ENCODE results near the gene MFAP3L.
A peak's percentile ranks its signal among the peaks of the same experiment; 100 is the strongest.
"Not testable (repeated sequence)": the region's sequence is repeated elsewhere in the genome, so short reads cannot be mapped to it uniquely, and the experiment has no call there.

MFAP3L gene

DNA sequence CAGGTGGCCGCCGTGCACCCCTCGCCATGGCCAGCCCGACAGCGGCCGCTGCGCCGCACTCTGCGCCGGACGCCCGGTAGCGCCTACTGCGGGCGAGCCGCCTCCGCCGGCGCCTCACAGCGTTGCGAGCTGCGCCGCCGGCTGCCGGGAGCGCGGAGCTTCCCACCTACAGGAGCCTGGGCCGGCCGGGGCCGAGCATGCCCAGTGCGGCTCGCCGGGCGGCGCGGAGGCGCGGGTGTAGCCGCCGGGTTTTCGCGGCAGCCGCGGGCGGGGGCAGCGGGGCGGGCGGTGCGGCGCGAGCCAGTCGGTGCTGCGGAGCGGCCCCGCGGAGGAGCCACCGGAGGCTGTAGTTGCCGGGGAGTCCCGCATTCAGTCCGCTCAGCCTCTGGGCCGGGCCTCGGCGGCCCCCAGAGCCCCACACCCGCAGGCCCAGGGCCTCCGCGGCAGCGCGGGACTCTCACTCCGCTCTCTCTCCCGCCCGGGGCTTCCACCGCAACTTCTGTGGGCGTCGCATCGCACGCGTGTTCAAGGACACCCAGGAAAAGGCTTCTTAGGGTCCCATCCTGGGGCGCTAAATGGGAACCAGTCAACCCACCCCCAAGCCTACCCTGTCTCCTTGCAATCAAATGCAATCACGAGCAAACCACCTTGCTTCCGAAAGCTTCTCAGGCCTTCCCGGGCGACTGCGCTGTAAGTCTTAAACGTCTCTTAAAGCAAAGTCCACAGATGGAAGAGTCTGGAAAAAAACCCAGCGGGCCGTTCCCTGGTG lies at the start of gene MFAP3L:
TSS of gene MFAP3L (minus strand) at position 143 of the 769 bp plus-strand sequence. CDS start 20,518 bp downstream, outside the sequence.
- FAIRE-seq = no peak

DNA sequence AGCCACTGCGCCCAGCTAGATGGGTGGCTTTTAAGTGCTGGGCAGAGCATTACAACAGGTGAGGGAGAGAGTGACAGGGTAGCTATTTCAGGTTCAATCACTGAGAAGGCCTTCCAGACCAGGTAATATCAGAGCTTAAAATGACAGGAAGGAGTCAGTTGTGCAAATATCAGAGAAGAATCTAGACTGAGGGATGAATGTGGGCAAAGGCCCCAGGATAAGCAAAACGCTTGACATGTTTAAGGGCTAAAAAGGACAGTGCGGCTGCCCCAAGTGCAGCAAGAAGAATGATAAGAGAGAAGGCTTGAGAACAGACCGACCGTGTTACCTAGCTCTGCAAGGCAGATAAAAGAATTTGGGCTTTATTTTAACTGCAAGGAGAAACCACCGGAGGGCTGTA lies 45.0 kb upstream of the MFAP3L start:
- FAIRE-seq = no peak

DNA sequence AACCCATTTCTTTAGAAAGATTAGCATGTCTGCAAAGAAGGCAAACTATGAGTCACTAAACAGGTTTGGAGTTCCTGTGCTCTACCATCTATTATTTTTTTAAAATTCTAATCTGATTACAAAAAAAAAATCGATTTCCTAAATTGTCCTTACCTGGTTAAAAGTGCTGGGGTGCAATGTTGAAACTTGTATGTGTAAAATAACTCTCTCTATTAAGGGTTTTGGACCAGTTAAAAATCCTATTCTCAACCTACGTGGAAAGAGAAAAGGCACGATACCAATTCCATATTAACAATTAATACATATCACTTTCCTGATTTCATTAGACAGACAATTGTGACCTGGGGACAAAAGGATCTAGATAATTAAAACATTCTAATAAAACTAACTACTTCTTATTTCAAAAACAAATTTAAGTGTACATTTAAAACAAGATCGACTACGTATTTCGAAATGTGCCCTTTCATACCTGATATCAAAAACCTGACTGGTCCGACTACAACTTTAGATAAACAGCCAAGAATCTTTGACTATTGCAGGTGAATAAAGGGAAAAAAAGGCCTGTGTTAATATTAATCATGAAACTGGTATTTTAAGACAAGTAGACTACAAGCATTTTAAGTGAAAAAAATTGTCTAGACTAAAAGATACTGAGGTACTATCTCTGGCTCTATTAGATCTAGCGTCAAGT lies 42.4 kb upstream of the MFAP3L start:
- FAIRE-seq = no peak

DNA sequence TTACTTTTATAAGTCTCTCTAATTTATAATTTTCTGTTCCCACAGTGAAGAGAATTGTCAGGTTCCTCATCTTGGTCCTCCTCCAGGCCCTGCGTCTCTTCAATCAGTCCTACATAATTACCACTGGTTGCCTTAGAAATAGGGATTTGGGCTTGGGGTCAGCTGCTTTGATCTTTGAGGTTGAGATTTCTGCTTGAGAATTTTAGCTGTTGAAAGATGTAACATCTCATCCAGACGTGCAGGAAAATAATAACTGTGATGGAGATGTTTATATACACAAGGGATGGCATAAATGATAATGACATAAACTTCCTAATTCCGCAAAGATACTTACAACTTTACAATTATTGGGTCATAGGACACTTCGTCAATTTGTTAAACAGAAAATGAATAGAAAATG lies 33.2 kb upstream of the MFAP3L start:
- FAIRE-seq = no peak

DNA sequence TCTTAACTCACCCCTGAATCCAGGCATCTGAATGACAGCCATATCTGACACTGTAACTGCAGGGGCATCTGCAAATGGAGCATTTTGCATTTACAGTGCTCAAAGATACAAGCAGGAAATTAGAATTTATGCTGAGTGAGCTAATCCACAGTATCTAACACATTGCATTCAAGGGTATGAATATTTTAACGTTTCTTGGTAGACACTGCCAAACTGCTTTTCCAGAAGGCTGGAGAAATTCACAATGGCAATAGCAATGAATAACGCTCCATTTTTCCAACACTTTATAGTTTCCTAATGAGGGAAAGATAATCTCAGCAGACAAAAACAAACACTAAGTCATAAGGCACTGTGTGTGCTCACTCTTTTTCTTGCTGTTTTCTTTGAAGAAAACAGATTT lies 32.6 kb upstream of the MFAP3L start:
- FAIRE-seq = no peak

DNA sequence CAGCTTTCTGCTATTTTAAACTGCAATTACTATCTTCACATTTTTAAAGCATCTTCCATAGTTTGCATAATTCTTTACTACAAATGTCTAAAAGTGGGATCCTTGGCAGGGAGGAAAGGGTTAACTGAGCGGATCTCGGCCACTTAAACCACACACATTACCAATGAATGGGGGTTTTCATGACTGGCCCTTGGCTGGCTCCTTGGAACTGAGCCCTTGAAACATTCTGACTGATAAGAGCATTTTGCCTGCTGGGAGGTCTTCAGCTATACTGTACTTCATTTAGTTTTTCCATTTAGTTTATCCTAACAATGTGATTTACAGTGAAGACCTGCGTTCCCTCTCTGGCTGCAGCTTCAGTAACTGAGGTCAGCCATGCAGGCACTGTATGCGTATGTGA lies 31.7 kb upstream of the MFAP3L start:
- FAIRE-seq = no peak

DNA sequence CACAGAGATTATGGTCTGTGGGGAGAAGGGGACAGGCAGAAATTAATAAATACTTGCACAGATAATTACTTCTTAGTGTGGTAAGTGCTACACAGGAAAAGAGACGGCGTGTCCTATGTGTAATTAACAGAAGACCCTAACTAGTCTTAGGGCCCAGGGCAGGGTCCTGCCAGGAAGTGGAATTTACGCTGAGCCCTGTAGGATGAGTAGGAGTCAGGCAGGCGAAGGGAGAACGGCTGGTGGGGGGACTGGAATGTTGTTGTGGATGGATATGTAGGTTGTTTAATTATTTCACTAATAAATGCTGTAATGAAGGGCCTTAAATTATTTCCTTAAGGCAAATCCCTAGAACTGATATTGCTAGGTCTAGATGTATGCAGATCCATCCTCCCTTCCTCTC lies 26.7 kb upstream of the MFAP3L start:
- FAIRE-seq = no peak

DNA sequence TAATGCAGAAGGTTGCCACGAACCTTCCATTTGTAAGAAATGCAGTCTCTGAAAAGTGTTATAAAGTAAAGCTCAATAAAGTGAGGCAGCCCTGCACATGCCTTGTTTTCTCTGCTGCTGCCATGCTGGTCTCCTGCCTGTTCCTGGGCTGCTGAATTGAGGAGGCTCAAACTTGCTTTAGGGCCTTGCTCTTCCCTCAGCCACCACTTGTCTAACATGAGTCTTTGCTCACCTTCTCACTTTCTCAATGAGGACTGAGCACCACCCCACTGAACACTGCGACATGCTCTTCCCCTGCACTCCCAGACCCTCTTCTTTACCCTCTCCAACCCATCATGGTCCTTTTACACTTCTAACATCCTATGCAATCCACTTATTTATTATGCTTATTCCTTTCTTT lies 25.2 kb upstream of the MFAP3L start:
- FAIRE-seq = no peak

DNA sequence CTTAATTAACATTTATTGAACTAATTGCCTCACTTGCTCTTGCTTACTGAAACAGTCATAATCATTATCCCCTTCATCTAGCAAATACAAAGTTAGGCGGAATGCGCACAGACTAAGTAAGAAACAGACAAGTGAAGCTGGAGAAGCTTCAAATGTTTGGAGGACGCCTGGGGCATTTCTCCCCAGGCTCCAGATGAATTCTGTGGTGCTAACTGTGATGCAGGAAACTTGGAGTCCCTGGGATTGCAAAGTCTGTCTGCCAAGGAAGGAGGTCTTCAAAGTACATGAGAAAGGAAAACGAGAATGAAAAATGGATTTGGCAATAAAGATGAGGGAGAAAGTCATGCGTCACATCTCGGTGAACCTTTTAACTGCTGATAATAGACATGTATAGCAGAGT lies 23.6 kb upstream of the MFAP3L start:
- FAIRE-seq = no peak

DNA sequence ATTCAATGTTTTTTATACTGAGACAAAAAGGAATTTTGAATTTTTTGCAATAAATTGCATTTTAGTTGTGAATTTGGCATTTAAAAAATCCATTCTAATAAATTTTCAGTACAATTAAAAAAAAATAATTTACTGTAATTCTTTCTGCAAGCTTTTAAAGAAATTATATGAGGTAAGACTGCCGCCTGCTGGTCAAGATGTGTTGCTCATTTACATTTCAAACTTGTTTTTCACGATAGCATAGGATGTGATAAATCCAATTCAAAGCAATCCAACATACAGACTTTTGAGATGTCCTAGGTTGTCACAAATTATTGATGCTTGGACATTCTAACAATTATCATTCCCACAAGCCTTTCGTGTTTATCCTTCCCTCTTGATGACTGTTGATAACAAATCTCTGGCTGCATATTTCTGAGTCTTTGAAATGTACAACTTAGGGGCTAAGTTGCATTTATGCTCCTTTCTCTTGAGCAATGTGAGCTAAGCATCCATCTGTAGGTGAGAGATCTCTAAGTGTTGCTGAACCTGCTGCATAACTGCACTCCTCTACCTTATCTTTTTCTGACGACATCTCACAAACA lies 21.7 kb upstream of the MFAP3L start:
- FAIRE-seq = peak; percentile 95

DNA sequence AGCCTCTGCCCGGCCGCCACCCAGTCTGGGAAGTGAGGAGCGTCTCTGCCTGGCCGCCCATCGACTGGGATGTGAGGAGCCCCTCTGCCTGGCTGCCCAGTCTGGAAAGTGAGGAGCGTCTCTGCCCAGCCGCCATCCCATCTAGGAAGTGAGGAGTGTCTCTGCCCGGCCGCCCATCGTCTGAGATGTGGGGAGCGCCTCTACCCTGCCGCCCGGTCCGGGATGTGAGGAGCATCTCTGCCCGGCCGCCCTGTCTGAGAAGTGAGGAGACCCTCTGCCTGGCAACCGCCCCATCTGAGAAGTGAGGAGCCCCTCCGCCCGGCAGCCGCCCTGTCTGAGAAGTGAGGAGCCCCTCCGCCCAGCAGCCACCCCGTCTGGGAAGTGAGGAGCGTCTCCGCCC lies 20.0 kb upstream of the MFAP3L start:
- not testable (repeated sequence) for FAIRE-seq

DNA sequence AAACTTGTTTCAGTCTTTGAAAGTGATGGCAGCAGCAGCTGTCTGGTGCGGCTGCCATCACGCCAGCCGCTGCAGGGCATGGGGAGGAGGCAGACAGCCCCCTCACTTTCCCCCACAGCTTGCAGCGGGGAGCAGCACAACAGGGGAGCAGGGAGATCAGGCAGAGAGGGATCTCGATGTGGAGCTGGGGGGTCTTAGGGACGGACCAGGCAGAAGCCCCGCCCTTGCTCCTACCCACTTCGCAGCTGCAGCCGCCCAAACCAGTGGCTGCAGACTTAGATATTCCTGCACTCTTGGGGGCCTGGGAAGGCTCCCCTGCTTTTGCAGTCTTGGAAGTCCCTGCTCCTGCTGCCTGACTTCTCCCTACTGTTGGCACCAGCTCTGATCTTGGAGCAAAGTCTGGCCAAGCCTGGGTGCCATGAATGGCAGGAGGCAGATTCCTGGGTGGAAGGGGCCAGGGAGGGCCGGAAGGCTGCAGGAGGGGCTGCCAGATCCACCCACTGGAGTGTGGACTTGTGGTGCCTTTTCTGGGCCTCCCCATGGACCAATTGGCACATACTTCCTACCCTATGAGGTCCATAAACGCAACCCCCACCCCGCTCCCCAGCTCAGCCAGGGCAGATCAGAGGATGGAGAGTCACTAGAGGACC lies 14.0 kb upstream of the MFAP3L start:
- no peak for FAIRE-seq

DNA sequence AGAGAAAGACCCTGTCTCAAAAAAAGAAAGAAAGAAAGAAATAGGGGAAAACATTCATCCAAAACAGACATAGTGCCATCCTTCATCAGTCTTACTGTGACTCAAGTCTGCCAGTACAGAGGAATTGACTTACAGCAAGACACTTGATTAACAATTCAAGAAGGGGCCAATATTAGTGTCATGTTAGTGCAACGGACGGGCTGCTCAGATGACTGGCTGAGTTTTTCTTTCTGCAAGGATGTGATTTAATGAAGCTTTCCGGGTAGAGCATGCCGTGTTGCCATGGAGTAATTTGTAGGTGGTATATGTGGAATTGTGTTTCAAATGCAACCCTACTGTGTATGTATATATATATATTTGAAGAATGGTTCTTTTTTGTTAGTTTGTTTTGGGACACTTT lies 12.6 kb upstream of the MFAP3L start:
- no peak for FAIRE-seq

DNA sequence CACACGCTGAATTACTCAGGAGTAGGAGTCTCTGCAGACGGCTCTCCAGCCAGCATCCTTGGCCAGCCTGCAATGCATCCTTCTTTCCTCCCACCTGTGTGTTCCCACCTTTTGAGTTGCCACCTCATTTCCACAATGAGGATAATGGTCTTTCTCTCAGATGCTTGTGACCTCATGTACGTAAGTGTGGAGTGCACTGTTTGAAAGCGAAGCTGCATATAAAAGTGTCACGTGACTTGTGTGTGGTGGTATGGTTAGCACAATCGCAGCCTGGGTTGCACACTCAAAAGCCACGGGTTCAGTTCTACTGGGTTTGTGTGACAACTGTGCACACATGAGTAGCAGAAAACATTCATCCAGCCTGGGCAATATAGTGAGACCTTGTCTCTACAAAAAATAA lies 12.0 kb upstream of the MFAP3L start:
- FAIRE-seq = no peak

DNA sequence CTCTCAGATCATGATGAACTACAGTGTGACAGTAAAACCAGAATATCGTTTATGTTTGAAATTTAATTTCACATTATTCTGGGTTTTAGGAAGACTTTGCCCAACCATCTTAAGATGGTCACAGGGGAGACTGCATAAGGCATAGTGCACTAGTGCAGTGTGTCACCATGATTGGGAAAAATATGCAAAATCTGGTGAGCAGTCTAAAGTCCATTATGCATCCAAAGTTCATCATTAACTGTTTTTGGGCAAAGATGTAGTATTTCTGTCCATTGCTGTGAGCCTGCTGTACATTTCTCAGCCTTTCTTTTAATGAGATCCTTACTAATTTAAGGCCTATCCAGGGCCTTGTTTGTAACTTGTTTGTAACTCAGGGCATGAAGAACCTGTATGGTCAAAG lies 11.3 kb upstream of the MFAP3L start:
- no peak for FAIRE-seq

DNA sequence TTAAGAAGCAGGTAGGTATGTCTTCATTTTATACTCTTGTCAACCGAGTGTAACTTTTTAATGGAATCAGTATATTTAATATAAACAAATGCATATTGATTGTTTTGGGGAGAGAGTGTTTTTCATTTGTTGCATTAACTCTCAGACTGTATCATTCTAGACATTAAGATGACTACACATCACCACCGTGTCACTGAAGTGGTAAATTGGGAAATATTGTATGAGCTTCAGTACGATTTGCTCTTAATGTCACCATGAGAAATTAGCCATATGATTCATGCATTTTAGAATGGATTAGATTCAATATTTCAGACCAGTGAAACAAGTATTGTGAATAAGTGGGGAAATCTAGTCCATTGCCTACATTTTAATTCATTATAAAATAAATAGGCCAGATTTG lies 9.7 kb upstream of the MFAP3L start:
- no peak for FAIRE-seq

DNA sequence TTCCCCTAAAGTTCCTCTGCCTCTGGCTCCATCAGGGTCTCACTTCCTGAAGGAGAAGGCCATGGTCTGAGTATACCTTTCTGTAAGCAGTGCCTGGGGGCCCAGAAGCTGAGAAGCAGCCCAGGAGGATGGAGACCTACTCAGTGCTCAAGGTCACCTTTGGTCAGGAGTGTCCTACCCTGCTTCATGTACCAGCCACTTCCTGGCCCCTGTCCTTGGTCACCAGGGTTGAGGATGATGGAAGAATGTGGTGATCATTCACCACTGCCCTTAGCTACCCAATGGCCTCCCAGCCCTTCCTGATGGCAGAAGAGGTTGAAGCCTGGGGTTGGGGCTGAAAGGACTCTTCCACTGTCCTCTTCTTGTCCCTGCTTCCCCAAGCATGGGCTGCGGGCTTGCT lies 9.0 kb upstream of the MFAP3L start:
- FAIRE-seq = no peak

DNA sequence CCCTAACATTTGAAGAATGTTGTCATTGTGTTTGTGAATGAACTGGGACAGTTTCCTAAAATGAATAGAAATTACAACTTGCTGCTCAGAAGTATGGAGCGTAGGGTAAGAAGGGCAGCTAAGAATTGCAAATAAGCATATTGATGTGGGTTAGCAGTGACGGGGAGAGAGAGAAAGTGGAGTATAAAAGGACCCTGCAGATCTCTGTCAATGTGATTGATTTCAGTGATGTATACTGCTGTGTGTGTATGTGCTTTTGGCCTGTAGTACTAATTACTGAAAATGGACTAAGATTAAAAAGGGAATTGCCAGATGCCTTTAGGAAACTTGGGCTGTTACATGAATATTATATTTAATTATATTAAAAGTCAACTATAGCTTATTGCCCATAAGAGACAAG lies 7.8 kb upstream of the MFAP3L start:
- no peak for FAIRE-seq

DNA sequence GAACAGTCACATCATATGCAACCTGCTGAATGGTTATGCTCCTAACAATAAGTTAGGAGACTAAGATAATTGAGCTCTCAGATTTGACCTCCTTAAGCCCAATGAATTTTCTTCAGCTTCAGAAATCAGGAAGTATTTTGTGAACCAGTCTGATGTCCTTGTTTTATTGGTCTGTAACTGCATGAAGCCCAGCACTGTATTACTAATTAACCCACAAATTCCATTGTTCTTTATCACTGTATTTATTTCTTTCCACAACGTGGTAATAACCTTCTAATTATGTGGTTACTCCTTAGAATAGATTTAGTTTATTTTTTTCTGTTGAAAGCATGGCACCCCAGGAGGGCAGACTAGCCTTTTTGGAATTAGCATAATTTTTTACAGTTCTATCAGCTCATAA lies 3.9 kb upstream of the MFAP3L start:
- no peak for FAIRE-seq

DNA sequence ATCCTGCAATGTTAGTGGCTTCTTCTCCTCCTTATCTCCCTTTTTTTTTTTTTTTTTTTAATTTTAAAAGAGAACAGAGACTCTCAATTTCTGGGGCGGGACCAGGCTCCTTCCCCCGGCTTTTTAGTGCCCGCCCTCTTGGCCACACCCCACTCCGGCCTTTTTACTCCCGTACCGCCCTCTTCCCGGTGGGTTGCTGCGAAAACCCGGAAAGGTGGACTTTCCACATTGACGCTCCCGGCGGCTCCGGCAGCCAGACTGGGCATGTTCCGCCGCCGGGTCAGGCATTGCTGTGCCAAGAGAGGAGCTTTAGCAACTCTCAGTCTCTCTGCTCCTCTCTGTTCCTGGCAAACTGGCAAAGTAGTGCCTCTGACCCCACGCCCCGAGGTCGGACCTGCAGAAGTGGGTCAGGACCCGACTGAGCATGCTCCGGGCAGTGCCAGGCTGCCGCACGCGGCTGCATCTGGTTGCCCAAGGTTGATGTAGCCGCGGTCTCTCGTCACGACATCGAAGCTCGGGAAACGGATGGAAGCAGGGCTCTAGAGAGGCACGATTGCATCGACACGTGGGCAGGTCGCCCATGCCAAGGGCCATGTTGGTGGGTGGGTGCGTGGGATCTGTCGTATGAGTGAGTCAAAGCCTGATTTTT lies 1.1 kb upstream of the MFAP3L start:
- peak; percentile 70 for FAIRE-seq

DNA sequence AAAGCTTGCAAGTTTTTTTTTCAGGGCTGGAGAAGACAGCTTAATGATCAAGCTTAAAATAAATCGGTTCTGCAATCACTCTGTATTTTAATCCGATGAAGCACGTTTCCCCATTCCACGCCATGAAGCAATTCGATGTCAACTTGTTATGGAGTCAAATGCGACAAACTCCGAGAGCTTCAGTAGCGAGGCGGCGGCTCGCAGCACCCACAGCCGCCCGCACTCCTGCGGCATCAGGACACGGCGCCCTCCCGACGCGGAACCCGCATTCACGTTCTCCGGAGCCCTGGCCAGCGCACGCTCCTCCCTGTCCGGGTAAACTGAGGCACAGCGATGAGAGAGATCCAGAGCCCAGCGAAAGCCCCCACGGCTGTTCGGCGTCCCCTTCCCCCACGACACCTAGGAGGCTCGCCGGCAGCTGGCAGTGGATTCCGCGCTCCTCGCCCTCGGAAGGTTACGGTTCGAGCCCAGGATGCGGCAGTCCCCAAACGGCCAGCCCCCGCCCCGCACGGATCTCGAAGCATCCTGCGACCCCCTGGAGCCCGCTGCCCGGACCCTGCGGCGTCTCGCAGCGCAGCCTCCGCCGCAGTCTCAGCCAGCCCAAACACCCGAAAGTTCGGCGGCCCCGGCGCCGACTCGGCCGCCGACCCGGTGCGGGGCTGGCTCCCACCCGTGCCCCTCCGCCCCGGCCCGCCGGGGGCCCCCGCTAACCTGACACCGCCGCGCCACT lies 507 bp downstream of the MFAP3L start:
- FAIRE-seq = no peak

DNA sequence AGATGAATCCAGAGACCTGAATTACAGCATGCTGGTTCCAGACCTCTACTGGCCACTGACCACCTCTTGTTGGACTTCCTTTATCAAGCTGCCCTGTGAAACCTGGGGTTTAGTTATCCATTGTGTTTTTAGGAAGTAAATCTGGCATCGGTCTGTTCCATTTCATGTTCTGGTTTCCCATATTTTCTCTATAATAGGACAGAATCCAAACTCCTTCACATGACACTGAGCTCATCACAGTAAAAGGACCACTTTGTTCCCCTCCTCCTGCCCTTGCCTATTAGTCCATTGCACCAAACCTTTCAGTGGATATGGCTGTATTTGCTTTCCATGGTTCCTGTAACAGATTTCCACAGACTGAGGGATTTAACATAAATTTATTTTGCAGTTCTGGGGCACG lies 4.0 kb downstream of the MFAP3L start:
- no peak for FAIRE-seq

DNA sequence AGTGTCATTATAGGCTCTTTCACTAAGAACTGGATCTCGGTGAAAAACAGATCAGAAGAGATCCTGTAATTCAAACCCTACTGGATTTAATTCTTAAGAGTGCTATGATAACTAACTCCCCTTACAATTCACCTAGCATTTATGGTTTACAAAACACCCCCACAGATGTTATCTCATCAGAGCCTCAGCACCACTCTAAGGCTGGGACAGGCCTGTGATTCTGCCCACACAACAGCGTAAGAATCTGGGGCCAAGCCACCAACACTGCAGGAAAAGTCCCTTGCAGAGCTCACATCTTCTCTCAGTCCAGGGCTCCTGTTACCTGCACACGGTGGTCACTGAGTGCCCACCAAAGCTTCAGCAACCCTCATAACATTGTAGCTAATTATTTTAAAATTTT lies 8.9 kb downstream of the MFAP3L start:
- no peak for FAIRE-seq
